ENCODE data around the gene TRAPPC1.

DNA sequence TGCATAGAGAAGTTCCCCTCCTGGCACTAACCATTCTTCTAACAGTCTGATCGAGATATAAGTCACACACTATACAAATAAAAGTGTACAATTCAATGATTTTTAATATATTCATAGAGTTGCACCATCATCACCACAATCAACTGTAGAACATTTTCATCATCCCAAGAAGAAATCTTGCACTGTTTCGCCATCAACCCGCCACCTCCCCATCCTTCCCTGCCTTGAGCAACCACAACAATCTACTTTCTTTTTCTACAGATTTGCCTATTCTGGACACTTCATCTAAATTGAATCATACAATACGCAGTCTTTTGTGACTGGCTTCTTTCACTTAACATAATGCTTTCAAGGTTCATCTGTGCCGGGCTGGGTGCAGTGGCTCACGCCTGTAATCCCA, 37.7 kb upstream of the TRAPPC1 start:
- TF ChIP-seq, protein P1, sequence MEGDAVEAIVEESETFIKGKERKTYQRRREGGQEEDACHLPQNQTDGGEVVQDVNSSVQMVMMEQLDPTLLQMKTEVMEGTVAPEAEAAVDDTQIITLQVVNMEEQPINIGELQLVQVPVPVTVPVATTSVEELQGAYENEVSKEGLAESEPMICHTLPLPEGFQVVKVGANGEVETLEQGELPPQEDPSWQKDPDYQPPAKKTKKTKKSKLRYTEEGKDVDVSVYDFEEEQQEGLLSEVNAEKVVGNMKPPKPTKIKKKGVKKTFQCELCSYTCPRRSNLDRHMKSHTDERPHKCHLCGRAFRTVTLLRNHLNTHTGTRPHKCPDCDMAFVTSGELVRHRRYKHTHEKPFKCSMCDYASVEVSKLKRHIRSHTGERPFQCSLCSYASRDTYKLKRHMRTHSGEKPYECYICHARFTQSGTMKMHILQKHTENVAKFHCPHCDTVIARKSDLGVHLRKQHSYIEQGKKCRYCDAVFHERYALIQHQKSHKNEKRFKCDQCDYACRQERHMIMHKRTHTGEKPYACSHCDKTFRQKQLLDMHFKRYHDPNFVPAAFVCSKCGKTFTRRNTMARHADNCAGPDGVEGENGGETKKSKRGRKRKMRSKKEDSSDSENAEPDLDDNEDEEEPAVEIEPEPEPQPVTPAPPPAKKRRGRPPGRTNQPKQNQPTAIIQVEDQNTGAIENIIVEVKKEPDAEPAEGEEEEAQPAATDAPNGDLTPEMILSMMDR (IDR thresholded peaks at IDR 0.05; ENCODE audit: borderline replicate concordance, extremely low read depth, low read length, poor library complexity, severe bottlenecking): no peak
- no peak for TF ChIP-seq EZH2 (IDR thresholded peaks at IDR 0.05; ENCODE audit: borderline replicate concordance, low read depth, low read length, severe bottlenecking)
